Measurements from ENCODE around the gene DNM2.

- TF ChIP-seq SMAD3 (CRISPR knock-in tag; IDR thresholded peaks at IDR 0.05; ENCODE audit: borderline replicate concordance) (no peak), CTCF (IDR thresholded peaks at IDR 0.05) (no peak), ZBTB21 (CRISPR knock-in tag; IDR thresholded peaks at IDR 0.05; ENCODE audit: borderline replicate concordance) (no peak), SMAD4 (CRISPR knock-in tag; IDR thresholded peaks at IDR 0.05) (no peak), STAT6 (CRISPR knock-in tag; conservative IDR thresholded peaks at IDR 0.05; ENCODE audit: low read depth) (no peak)
Observed at GRCh38 chr19:10670876-10671804, 46.7 kb upstream of the DNM2 start.

Measured in WTC11 (cell line).